ENCODE measurements around the gene TMIGD3.

GRCh38 chr1:111446967-111447892, 56.2 kb downstream of the TMIGD3 start:
- TF ChIP-seq CTCF (tag by site-specific recombination; IDR thresholded peaks at IDR 0.05) = no peak
- TF ChIP-seq ZSCAN18 (tag by site-specific recombination; IDR thresholded peaks at IDR 0.05) = no peak
- no peak for TF ChIP-seq SP2 (tag by site-specific recombination; IDR thresholded peaks at IDR 0.05)
- TF ChIP-seq ZSCAN4 (tag by site-specific recombination; IDR thresholded peaks at IDR 0.05) = no peak
- no peak for TF ChIP-seq TSHZ1 (tag by site-specific recombination; IDR thresholded peaks at IDR 0.05; ENCODE audit: borderline replicate concordance)
- no peak for TF ChIP-seq ZNF629 (tag by site-specific recombination; IDR thresholded peaks at IDR 0.05)
- TF ChIP-seq ZNF274 (IDR thresholded peaks at IDR 0.05; ENCODE audit: low read length) = no peak
- TF ChIP-seq ZNF274 (tag by site-specific recombination; IDR thresholded peaks at IDR 0.05; ENCODE audit: borderline replicate concordance) = no peak
- no peak for TF ChIP-seq ZNF23 (tag by site-specific recombination; IDR thresholded peaks at IDR 0.05; ENCODE audit: borderline replicate concordance)
- no peak for TF ChIP-seq PRDM4 (tag by site-specific recombination; IDR thresholded peaks at IDR 0.05)
- TF ChIP-seq GLIS2 (tag by site-specific recombination; IDR thresholded peaks at IDR 0.05) = no peak

All from HEK293 (cell line).